HCT116 (cell line): ENCODE data around the gene MXRA7. TPM values are rescaled to one million over a fixed set of nuclear protein-coding genes. Genes with fewer than 3 reads are reported as not detected.

Experiments used
- ATAC-seq: fragments of 200-7000 bp; cut with Tn5 transposase; 2 replicates; pipeline ENCODE4 v1.9.1; 2020; ENCODE audit warnings: mild to moderate bottlenecking, moderate library complexity
- BruUV-seq: library from RNA; stranded (reverse); fragments of 400-500 nt; replicated peaks from 2 replicates; lab custom pipeline; 2021; lab: Mats Ljungman, UMichigan
- CTCF ChIA-PET: fragments of 300-600 bp; sonication (Branson Sonifier 250); formaldehyde crosslinking; loops from one replicate; lab custom pipeline; 2021; ENCODE audit warnings: antibody characterized with exemption; lab: Charles Lee
- POLR2A ChIA-PET: fragments of 300-600, 350-600 bp; sonication (Branson Sonifier 250); formaldehyde crosslinking; loops from one replicate; lab custom pipeline; 2021; ENCODE audit warnings: antibody characterized with exemption; lab: Charles Lee
- RAD21 ChIA-PET, 2 experiments: fragments of 300-600 bp; sonication (Branson Sonifier 250); formaldehyde crosslinking; loops; one replicate each; lab custom pipeline; 2023; ENCODE audit warnings: low total read pairs in 2 of 2; ENCODE audit not compliant: uncharacterized antibody in 2 of 2, unreplicated experiment in 2 of 2, low non-redundant PET in 1 of 2; lab: Charles Lee
- DNase-seq: peaks from one replicate; pipeline ENCODE4 v3.0.0-alpha.2; 2010; ENCODE audit warnings: low read depth, low spot score
- H2AFZ ChIP-seq: fragments of 200-600 bp; shearing (Covaris generic), sonication (generic); 2 replicates; pipeline ENCODE4 v1.6.1; 2017; ENCODE audit warnings: low read depth, mixed run types, mixed read lengths, antibody characterized with exemption, low read length; ENCODE audit not compliant: poor library complexity, severe bottlenecking
- H3K27ac ChIP-seq: 2 replicates; pipeline ENCODE4 v1.5.1; 2012; ENCODE audit warnings: low read depth, low read length
- H3K27me3 ChIP-seq: fragments of 200-600 bp; sonication (generic); 2 replicates; pipeline ENCODE4 v1.6.1; 2016; ENCODE audit warnings: mixed run types, low read length, mixed read lengths; ENCODE audit not compliant: insufficient read depth
- H3K36me3 ChIP-seq, 2 experiments: fragments of 200-500 bp in 1 of 2; fragments of 200-600 bp in 1 of 2; sonication (Bioruptor generic) in 1 of 2; sonication (generic) in 1 of 2; 2 replicates each; pipeline versions ENCODE4 v1.5.1 to v1.6.1; 2014 to 2016; ENCODE audit warnings: low read length in 2 of 2, inconsistent platforms in 1 of 2, mixed read lengths in 1 of 2, mixed run types in 1 of 2; ENCODE audit not compliant: insufficient read depth in 2 of 2, control insufficient read depth in 1 of 2
- H3K4me1 ChIP-seq, 2 experiments: fragments of 200-600 bp in 1 of 2; sonication (generic) in 1 of 2; 2 replicates each; pipeline versions ENCODE4 v1.5.1 to v1.6.1; 2012 to 2017; ENCODE audit warnings: low read length in 2 of 2, inconsistent platforms in 1 of 2, mild to moderate bottlenecking in 1 of 2, mixed read lengths in 1 of 2, mixed run types in 1 of 2, moderate library complexity in 1 of 2; ENCODE audit not compliant: insufficient read depth in 2 of 2, control insufficient read depth in 1 of 2
- H3K4me2 ChIP-seq: fragments of 200-600 bp; sonication (generic); 2 replicates; pipeline ENCODE4 v1.6.1; 2017; ENCODE audit warnings: mixed run types, low read length, mixed read lengths
- H3K4me3 ChIP-seq, 2 experiments: fragments of 200-600 bp in 1 of 2; sonication (generic) in 1 of 2; replicated peaks in 1 of 2; 2 replicates each; pipeline ENCODE4 v1.5.1; 2011 to 2016; ENCODE audit warnings: low read length in 2 of 2, control low read depth in 1 of 2, low read depth in 1 of 2, mild to moderate bottlenecking in 1 of 2, mixed read lengths in 1 of 2, mixed run types in 1 of 2
- H3K79me2 ChIP-seq: fragments of 200-600 bp; sonication (generic); 2 replicates; pipeline ENCODE4 v1.6.1; 2017; ENCODE audit warnings: mild to moderate bottlenecking, mixed run types, low read length, moderate library complexity, mixed read lengths; ENCODE audit not compliant: insufficient read depth
- H3K9ac ChIP-seq: fragments of 200-600 bp; sonication (generic); 2 replicates; pipeline ENCODE4 v1.6.1; 2016; ENCODE audit warnings: low read length, mixed read lengths
- H3K9me2 ChIP-seq: fragments of 200-600 bp; sonication (generic), shearing (Covaris generic); 2 replicates; pipeline ENCODE4 v1.6.1; 2017; ENCODE audit warnings: mixed run types, mild to moderate bottlenecking, moderate library complexity; ENCODE audit not compliant: insufficient read depth
- H3K9me3 ChIP-seq, 2 experiments: fragments of 200-500 bp in 1 of 2; fragments of 200-600 bp in 1 of 2; sonication (Bioruptor generic) in 1 of 2; sonication (generic) in 1 of 2; 2 replicates each; pipeline ENCODE4 v1.6.1; 2014 to 2017; ENCODE audit warnings: low read length in 2 of 2, mixed read lengths in 2 of 2, inconsistent platforms in 1 of 2, low read depth in 1 of 2, mild to moderate bottlenecking in 1 of 2, mixed run types in 1 of 2, moderate library complexity in 1 of 2; ENCODE audit not compliant: control insufficient read depth in 1 of 2, insufficient read depth in 1 of 2
- H4K20me1 ChIP-seq: fragments of 200-600 bp; sonication (generic), shearing (Covaris generic); 2 replicates; pipeline ENCODE4 v1.6.1; 2017; ENCODE audit warnings: mixed run types, mild to moderate bottlenecking, moderate library complexity; ENCODE audit not compliant: insufficient read depth
- CBX3 ChIP-seq: IDR thresholded peaks from 2 replicates; pipeline ENCODE4 v1.6.1; 2012; ENCODE audit warnings: low read depth
- EZH2 ChIP-seq: fragments of 200-600 bp; sonication (generic); IDR thresholded peaks from 2 replicates; pipeline ENCODE4 v1.6.1; 2017; ENCODE audit warnings: antibody characterized with exemption, mixed run types
- EZH2phosphoT487 ChIP-seq: fragments of 200-600 bp; IDR thresholded peaks from 2 replicates; pipeline ENCODE4 v1.6.1; 2018; ENCODE audit warnings: antibody characterized with exemption, borderline replicate concordance
- JUND ChIP-seq: IDR thresholded peaks from 2 replicates; pipeline ENCODE4 v1.6.1; 2012
- POLR2A ChIP-seq: IDR thresholded peaks from 2 replicates; pipeline ENCODE4 v1.7.0; 2011; ENCODE audit warnings: borderline replicate concordance; ENCODE audit not compliant: insufficient read depth, insufficient read length; ENCODE audit errors: extremely low read depth
- POLR2AphosphoS5 ChIP-seq: IDR thresholded peaks from 2 replicates; pipeline ENCODE4 v1.6.1; 2011; ENCODE audit warnings: mild to moderate bottlenecking, low read depth, low read length, moderate library complexity
- YY1 ChIP-seq: IDR thresholded peaks from 2 replicates; pipeline ENCODE4 v1.6.1; 2011; ENCODE audit warnings: low read length, low read depth, moderate library complexity, mild to moderate bottlenecking; ENCODE audit not compliant: insufficient replicate concordance; ENCODE audit errors: extremely low read depth
- ZFX ChIP-seq: fragments of 450-650 bp; IDR thresholded peaks from 2 replicates; pipeline ENCODE4 v1.6.1; 2017
- intact Hi-C: fragments of 100-400 bp; cut with micrococcal nuclease; formaldehyde crosslinking; loops from 2 replicates; pipeline ENCODE4 v1.10.0; 2022
- total RNA-seq: library from RNA; stranded (reverse); gene quantifications from one replicate; pipeline ENCODE4 v1.2.1, GENCODE V29; 2021; ENCODE audit not compliant: unreplicated experiment
- TF ChIP-seq, protein P1 (sequence below): IDR thresholded peaks from 2 replicates; pipeline ENCODE4 v1.6.1; 2012
- TF ChIP-seq, protein P2 (sequence below), 3 experiments: fragments of 200-600 bp in 1 of 3; sonication (generic) in 1 of 3; IDR thresholded peaks in 2 of 3; conservative IDR thresholded peaks in 1 of 3; 2 replicates each; pipeline ENCODE4 v1.5.1; 2012 to 2017; ENCODE audit warnings: low read depth in 2 of 3, low read length in 2 of 3, antibody characterized with exemption in 1 of 3, borderline replicate concordance in 1 of 3, control low read depth in 1 of 3, mild to moderate bottlenecking in 1 of 3, mixed read lengths in 1 of 3, mixed run types in 1 of 3, moderate library complexity in 1 of 3; ENCODE audit not compliant: insufficient read depth in 1 of 3
- TF ChIP-seq, protein P3 (sequence below): IDR thresholded peaks from 2 replicates; pipeline ENCODE4 v1.6.1; 2011; ENCODE audit warnings: mild to moderate bottlenecking, low read length, moderate library complexity; ENCODE audit not compliant: insufficient replicate concordance; ENCODE audit errors: extremely low read depth

Gene MXRA7
- total RNA-seq, 1 experiment from 2014 or later = 57.1 TPM

DNA sequence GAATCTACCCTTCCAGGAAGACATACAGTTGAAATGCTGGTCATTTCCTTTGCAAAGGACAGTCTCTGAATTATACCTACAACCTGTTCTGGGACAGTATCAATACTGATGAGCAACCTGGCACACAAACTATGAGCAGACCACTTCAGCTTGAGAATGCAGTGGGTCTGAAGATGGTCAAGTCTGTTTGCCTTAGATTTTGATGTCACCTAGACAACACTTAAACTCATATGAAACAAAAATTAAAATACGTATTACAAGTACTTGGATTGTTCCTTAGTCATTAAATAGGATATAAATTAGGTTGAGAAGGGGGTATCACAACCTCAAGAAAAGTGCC, 22.8 kb upstream of the MXRA7 start:
- Histone ChIP-seq H3K9me3 (no peaks in the 10 kb centered on the region), H3K9ac (no peak overlapping the region), H3K27ac (peak overlapping the region; percentile 9; the same call in 1 of the 2 replicates), H3K4me2 (peak overlapping the region; percentile 1; the same call in 1 of the 2 replicates), H3K4me1 (peaks cover 12 to 29% of the 10 kb centered on the region in 2 experiments), H2AFZ (no peak overlapping the region), H4K20me1 (peaks cover 39% of the 10 kb centered on the region), H3K27me3 (no peaks in the 10 kb centered on the region), H3K36me3 (peaks cover 39 to 52% of the 10 kb centered on the region in 2 experiments), H3K79me2 (peaks cover 81% of the 10 kb centered on the region), H3K4me3 (no peak overlapping the region), H3K9me2 (no peaks in the 10 kb centered on the region)
- ChIA-PET CTCF (interaction anchor here (1.4 kb wide), 1 partner anchor 322 kb away, joined by 3 read pairs; no protein-coding TSS in a partner anchor), RAD21 (no interaction called here), POLR2A (interaction anchor here (1.2 to 1.5 kb wide), 2 partner anchors 11 to 20 kb away, joined by 4 to 5 read pairs; no protein-coding TSS in a partner anchor)
- BruUV-seq = no TSS peak
- intact Hi-C loops = no loop called here
- ATAC-seq (no peak), DNase-seq (no peak)
- no peak for TF ChIP-seq YY1
- TF ChIP-seq JUND = peak; percentile 24; the same call in 1 of the 2 replicates

DNA sequence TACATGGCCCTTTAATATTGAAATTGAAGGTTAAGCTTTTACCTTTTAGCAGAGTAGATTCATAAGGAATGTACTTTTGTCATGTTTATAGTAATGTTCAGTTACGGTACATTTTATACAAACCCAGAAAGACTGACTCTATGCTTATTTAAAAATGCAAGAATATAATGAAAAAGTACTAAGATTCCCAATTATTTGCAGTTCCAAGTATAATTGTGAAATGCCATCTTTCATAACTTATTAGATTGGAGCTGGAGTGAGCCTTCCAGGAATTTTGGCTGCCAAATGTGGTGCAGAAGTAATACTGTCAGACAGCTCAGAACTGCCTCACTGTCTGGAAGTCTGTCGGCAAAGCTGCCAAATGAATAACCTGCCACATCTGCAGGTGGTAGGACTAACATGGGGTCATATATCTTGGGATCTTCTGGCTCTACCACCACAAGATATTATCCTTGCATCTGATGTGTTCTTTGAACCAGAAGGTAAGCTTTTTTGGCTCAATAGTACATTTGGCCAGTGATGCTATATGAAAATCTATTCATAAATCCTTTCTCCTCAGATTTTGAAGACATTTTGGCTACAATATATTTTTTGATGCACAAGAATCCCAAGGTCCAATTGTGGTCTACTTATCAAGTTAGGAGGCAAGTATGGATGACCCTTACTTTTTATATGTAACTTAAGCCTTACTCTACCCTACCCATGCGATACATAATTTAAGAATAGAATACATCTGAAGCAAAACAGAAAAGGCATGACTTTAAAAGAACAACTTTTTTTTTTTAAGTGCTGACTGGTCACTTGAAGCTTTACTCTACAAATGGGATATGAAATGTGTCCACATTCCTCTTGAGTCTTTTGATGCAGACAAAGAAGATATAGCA, 22.2 kb upstream of the MXRA7 start:
- intact Hi-C loops = no loop called here
- TF ChIP-seq POLR2A (no peak), EZH2phosphoT487 (no peak), EZH2 (no peak), YY1 (no peak), POLR2AphosphoS5 (peak; percentile 62), CBX3 (no peak), ZFX (no peak)
- TF ChIP-seq, protein P1, sequence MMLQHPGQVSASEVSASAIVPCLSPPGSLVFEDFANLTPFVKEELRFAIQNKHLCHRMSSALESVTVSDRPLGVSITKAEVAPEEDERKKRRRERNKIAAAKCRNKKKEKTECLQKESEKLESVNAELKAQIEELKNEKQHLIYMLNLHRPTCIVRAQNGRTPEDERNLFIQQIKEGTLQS = no peak
- TF ChIP-seq, protein P2, sequence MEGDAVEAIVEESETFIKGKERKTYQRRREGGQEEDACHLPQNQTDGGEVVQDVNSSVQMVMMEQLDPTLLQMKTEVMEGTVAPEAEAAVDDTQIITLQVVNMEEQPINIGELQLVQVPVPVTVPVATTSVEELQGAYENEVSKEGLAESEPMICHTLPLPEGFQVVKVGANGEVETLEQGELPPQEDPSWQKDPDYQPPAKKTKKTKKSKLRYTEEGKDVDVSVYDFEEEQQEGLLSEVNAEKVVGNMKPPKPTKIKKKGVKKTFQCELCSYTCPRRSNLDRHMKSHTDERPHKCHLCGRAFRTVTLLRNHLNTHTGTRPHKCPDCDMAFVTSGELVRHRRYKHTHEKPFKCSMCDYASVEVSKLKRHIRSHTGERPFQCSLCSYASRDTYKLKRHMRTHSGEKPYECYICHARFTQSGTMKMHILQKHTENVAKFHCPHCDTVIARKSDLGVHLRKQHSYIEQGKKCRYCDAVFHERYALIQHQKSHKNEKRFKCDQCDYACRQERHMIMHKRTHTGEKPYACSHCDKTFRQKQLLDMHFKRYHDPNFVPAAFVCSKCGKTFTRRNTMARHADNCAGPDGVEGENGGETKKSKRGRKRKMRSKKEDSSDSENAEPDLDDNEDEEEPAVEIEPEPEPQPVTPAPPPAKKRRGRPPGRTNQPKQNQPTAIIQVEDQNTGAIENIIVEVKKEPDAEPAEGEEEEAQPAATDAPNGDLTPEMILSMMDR (IDR thresholded peaks at IDR 0.05 in 2 of 3, conservative IDR thresholded peaks at IDR 0.05 in 1 of 3; ENCODE audit: borderline replicate concordance in 1 of 3, insufficient read depth in 1 of 3, low read depth in 2 of 3, low read length in 2 of 3) = no peak
- TF ChIP-seq, protein P3, sequence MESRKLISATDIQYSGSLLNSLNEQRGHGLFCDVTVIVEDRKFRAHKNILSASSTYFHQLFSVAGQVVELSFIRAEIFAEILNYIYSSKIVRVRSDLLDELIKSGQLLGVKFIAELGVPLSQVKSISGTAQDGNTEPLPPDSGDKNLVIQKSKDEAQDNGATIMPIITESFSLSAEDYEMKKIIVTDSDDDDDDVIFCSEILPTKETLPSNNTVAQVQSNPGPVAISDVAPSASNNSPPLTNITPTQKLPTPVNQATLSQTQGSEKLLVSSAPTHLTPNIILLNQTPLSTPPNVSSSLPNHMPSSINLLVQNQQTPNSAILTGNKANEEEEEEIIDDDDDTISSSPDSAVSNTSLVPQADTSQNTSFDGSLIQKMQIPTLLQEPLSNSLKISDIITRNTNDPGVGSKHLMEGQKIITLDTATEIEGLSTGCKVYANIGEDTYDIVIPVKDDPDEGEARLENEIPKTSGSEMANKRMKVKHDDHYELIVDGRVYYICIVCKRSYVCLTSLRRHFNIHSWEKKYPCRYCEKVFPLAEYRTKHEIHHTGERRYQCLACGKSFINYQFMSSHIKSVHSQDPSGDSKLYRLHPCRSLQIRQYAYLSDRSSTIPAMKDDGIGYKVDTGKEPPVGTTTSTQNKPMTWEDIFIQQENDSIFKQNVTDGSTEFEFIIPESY = no peak

More for the DNA sequence above, 22.2 kb upstream of the MXRA7 start:
- Histone ChIP-seq H3K4me2 (peak overlapping the region; percentile 1; the same call in 1 of the 2 replicates), H3K4me3 (no peak overlapping the region), H3K27me3 (no peaks in the 10 kb centered on the region), H4K20me1 (peaks cover 39% of the 10 kb centered on the region), H3K9me2 (no peaks in the 10 kb centered on the region), H3K79me2 (peaks cover 87% of the 10 kb centered on the region), H3K36me3 (peaks cover 39 to 52% of the 10 kb centered on the region in 2 experiments), H3K9me3 (no peaks in the 10 kb centered on the region), H3K9ac (0 out of 2 replicates have a peak overlapping the region, but pooled peaks have one; percentile 1), H2AFZ (no peak overlapping the region), H3K4me1 (peaks cover 11 to 26% of the 10 kb centered on the region in 2 experiments), H3K27ac (peak overlapping the region; percentile 9; the same call in 1 of the 2 replicates)
- ChIA-PET POLR2A (interaction anchor here (1.2 to 1.5 kb wide), 2 partner anchors 20 to 279 kb away, joined by 3 to 5 read pairs; no protein-coding TSS in a partner anchor), RAD21 (no interaction called here), CTCF (interaction anchor here (1.4 kb wide), 1 partner anchor 323 kb away, joined by 3 read pairs; no protein-coding TSS in a partner anchor)
- no TSS peak for BruUV-seq
- DNase-seq (no peak), ATAC-seq (no peak)
